Keratinocyte (primary cell): ENCODE results near the gene NUP214.

Source experiments
- CTCF ChIP-seq, 3 experiments: IDR thresholded peaks in 1 of 3; conservative IDR thresholded peaks in 1 of 3; optimal IDR thresholded peaks in 1 of 3; 2 replicates in 2 of 3; 3 replicates in 1 of 3; pipeline versions ENCODE3 to v1.5.1; 2011; ENCODE audit warnings: low read length in 3 of 3, mild to moderate bottlenecking in 3 of 3, moderate library complexity in 2 of 3, control low read depth in 1 of 3, inconsistent platforms in 1 of 3; ENCODE audit not compliant: insufficient read depth in 2 of 3; ENCODE audit errors: extremely low read depth in 1 of 3
- EZH2 ChIP-seq: IDR thresholded peaks from one replicate; pipeline ENCODE4 v1.6.1; 2012; ENCODE audit warnings: inconsistent platforms, mild to moderate bottlenecking, low read length, moderate library complexity

GRCh38 chr9:131169563-131170240 lies 44.3 kb downstream of the NUP214 start:
- TF ChIP-seq CTCF (optimal IDR thresholded peaks at IDR 0.05 in 1 of 3, IDR thresholded peaks at IDR 0.05 in 1 of 3, conservative IDR thresholded peaks at IDR 0.05 in 1 of 3; ENCODE audit: extremely low read depth in 1 of 3, insufficient read depth in 2 of 3, low read length in 3 of 3) (no peak), EZH2 (no peak)
